Osteoblast (primary cell): ENCODE measurements around the gene EIF6. TPM values are rescaled to one million over a fixed set of nuclear protein-coding genes. Genes with fewer than 3 reads are reported as not detected.
"Not testable (repeated sequence)": the region's sequence is repeated elsewhere in the genome, so short reads cannot be mapped to it uniquely, and the experiment has no call there.

Source experiments
- DNase-seq: peaks from one replicate; pipeline ENCODE4 v3.0.0; 2011; ENCODE audit warnings: low spot score, mixed read lengths; ENCODE audit not compliant: insufficient read length; ENCODE audit errors: missing footprints
- H2AFZ ChIP-seq: 2 replicates; pipeline ENCODE4 v1.6.0; 2011; ENCODE audit warnings: mild to moderate bottlenecking, low read length
- H3K27ac ChIP-seq: 2 replicates; pipeline ENCODE4 v1.5.1; 2011; ENCODE audit warnings: mild to moderate bottlenecking, low read depth, low read length, moderate library complexity
- H3K27me3 ChIP-seq: 2 replicates; pipeline ENCODE4 v1.6.0; 2012; ENCODE audit warnings: mild to moderate bottlenecking, control low read depth, inconsistent platforms, low read length, moderate library complexity; ENCODE audit not compliant: insufficient read depth
- H3K36me3 ChIP-seq: 2 replicates; pipeline ENCODE4 v1.5.1; 2011; ENCODE audit warnings: mild to moderate bottlenecking, low read length, control low read depth, moderate library complexity; ENCODE audit not compliant: insufficient read depth
- H3K4me1 ChIP-seq: 2 replicates; pipeline ENCODE4 v1.5.1; 2011; ENCODE audit warnings: mild to moderate bottlenecking, low read length, control low read depth, moderate library complexity; ENCODE audit not compliant: insufficient read depth
- H3K4me2 ChIP-seq: 2 replicates; pipeline ENCODE4 v1.6.0; 2011; ENCODE audit warnings: mild to moderate bottlenecking, low read length; ENCODE audit not compliant: insufficient read depth
- H3K4me3 ChIP-seq: fragments of 200-600 bp; sonication (generic); 3 replicates; pipeline ENCODE4 v1.5.1; 2012; ENCODE audit warnings: mild to moderate bottlenecking, low read length, inconsistent platforms; ENCODE audit not compliant: insufficient read depth
- H3K79me2 ChIP-seq: 2 replicates; pipeline ENCODE4 v1.6.0; 2012; ENCODE audit warnings: mild to moderate bottlenecking, low read length, control low read depth, inconsistent platforms; ENCODE audit not compliant: insufficient read depth
- H3K9me3 ChIP-seq: 2 replicates; pipeline ENCODE4 v1.5.1; 2011; ENCODE audit warnings: low read depth, low read length, control low read depth
- H4K20me1 ChIP-seq: 2 replicates; pipeline ENCODE4 v1.6.0; 2012; ENCODE audit warnings: mild to moderate bottlenecking, low read length, control low read depth; ENCODE audit not compliant: insufficient read depth
- total RNA-seq: library from RNA; depleted of rRNA; stranded (reverse); fragments of >200 nt; gene quantifications from 2 replicates; pipeline ENCODE4 v1.2.3, GENCODE V29; 2012
- TF ChIP-seq, protein P1 (sequence below): IDR thresholded peaks from 2 replicates; pipeline ENCODE4 v1.5.1; 2011; ENCODE audit warnings: mild to moderate bottlenecking, low read depth, low read length, moderate library complexity; ENCODE audit errors: extremely low read depth

Gene EIF6
- total RNA-seq, 1 donor: 121 TPM

DNA sequence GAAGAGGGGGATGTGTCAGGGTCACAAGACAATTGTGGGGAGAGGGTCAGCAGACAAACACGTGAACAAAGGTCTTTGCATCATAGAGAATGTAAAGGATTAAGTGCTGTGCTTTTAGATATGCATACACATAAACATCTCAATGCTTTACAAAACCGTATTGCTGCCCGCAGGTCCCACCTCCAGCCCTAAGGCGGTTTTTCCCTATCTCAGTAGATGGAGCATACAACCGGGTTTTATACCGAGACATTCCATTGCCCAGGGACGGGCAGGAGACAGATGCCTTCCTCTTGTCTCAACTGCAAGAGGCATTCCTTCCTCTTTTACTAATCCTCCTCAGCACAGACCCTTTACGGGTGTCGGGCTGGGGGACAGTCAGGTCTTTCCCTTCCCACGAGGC, 22.3 kb downstream of the EIF6 start:
- H3K36me3 ChIP-seq, H3K27me3 ChIP-seq, H3K4me3 ChIP-seq, H3K9me3 ChIP-seq, H3K4me2 ChIP-seq, H3K79me2 ChIP-seq, H2AFZ ChIP-seq, H3K27ac ChIP-seq, DNase-seq: not testable (repeated sequence)
- Histone ChIP-seq H4K20me1 (peaks cover 11% of the 10 kb centered on the region), H3K4me1 (peaks cover 19% of the 10 kb centered on the region)

DNA sequence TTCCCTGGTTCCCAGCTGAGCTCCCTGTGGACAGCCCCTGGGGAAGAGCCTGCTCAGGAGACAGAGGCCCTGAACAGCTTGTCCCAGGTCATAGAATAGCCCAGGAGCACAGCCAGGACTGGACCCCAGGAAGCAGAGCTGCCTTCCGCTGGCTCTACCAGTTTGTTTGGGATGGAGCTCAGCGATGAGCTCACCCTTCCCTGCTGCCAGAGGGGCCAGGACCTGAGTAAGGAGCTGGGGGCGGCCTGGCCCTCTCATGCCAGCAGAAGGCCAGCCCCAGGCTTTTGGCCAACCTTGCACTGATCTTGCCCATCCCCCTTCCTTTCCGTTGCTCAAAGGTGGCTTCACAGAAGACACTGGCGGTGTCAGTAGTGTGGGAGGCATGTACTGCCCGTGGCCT, 24.1 kb downstream of the EIF6 start:
- no peak overlapping the region for H2AFZ ChIP-seq
- H3K4me3 ChIP-seq: no peak overlapping the region
- no peaks in the 10 kb centered on the region for H3K9me3 ChIP-seq
- H3K27ac ChIP-seq: no peak overlapping the region
- no peaks in the 10 kb centered on the region for H3K79me2 ChIP-seq
- peaks cover 14% of the 10 kb centered on the region for H4K20me1 ChIP-seq
- TF ChIP-seq, protein P1, sequence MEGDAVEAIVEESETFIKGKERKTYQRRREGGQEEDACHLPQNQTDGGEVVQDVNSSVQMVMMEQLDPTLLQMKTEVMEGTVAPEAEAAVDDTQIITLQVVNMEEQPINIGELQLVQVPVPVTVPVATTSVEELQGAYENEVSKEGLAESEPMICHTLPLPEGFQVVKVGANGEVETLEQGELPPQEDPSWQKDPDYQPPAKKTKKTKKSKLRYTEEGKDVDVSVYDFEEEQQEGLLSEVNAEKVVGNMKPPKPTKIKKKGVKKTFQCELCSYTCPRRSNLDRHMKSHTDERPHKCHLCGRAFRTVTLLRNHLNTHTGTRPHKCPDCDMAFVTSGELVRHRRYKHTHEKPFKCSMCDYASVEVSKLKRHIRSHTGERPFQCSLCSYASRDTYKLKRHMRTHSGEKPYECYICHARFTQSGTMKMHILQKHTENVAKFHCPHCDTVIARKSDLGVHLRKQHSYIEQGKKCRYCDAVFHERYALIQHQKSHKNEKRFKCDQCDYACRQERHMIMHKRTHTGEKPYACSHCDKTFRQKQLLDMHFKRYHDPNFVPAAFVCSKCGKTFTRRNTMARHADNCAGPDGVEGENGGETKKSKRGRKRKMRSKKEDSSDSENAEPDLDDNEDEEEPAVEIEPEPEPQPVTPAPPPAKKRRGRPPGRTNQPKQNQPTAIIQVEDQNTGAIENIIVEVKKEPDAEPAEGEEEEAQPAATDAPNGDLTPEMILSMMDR: no peak
- no peaks in the 10 kb centered on the region for H3K36me3 ChIP-seq
- H3K4me2 ChIP-seq: no peak overlapping the region
- no peak for DNase-seq
- peaks cover 20% of the 10 kb centered on the region for H3K4me1 ChIP-seq
- no peaks in the 10 kb centered on the region for H3K27me3 ChIP-seq

DNA sequence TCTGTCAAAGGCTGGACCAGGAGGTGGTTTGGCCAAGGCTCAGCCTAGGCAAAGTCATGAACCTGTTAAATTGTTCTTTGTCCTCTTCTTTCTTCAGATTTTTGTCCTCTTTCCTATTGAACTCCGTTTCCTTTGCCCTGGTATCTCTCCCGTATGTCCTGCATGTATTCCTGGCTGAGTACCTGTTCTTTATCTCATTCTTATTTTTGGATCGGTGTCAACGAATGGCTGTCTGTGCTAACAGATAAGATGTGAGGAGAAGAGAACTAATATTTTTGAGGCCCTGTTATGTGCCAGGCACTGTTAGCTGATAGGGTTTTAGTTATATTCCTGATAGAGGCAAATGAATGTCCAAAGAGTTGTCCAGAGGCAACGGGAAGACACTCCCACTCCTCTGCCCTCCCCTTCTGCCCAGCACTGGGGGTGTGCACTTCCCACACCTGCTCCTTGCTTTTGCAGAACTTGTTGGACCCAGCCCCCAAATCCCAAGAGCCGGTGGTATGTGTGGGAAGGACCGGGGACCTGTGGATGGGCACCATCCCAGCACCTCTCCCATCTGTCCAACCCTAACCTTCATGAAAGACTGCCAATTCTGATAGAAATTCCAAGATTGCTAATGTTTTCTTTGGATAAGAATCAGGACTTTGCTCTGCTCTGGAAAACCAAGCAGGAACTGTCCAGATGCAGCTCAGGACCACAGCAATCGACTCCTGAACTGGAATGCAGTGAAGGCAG, 27.2 kb downstream of the EIF6 start:
- Histone ChIP-seq H4K20me1 (peaks cover 14% of the 10 kb centered on the region), H3K27ac (no peak overlapping the region), H3K9me3 (no peaks in the 10 kb centered on the region), H2AFZ (no peak overlapping the region), H3K4me1 (peaks cover 7% of the 10 kb centered on the region), H3K36me3 (no peaks in the 10 kb centered on the region), H3K27me3 (no peaks in the 10 kb centered on the region), H3K4me2 (no peak overlapping the region), H3K4me3 (no peak overlapping the region), H3K79me2 (no peaks in the 10 kb centered on the region)
- TF ChIP-seq, protein P1: no peak
- DNase-seq: peak; percentile 83

DNA sequence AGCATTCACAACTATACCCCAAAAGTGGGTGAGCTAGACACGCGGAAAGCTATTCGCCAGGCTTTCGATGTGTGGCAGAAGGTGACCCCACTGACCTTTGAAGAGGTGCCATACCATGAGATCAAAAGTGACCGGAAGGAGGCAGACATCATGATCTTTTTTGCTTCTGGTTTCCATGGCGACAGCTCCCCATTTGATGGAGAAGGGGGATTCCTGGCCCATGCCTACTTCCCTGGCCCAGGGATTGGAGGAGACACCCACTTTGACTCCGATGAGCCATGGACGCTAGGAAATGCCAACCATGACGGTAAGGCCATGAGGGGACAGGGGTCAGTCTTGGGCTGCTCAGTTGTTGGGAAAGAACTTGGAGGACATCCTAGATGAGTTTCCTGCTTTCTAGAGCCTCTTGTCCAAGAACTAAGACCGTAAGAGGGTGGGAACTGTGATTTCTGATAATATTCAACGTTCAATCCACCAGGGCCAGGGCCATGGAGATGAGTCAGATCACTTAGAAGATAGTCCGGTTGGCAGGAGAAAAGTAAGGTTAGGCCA, 30.0 kb downstream of the EIF6 start:
- peaks cover 7% of the 10 kb centered on the region for H3K4me1 ChIP-seq

More for the DNA sequence above, 30.0 kb downstream of the EIF6 start:
- TF ChIP-seq, protein P1: no peak
- no peak overlapping the region for H2AFZ ChIP-seq
- H3K36me3 ChIP-seq: no peaks in the 10 kb centered on the region
- no peak overlapping the region for H3K4me3 ChIP-seq
- H3K79me2 ChIP-seq: no peaks in the 10 kb centered on the region
- H3K27me3 ChIP-seq: no peaks in the 10 kb centered on the region
- no peak overlapping the region for H3K27ac ChIP-seq
- no peaks in the 10 kb centered on the region for H3K9me3 ChIP-seq
- no peak for DNase-seq
- H3K4me2 ChIP-seq: no peak overlapping the region
- peaks cover 9% of the 10 kb centered on the region for H4K20me1 ChIP-seq
